ENCODE measurements around the gene RALGAPA2.

The RALGAPA2 gene

GRCh38 chr20:20399531-20400500, 312.6 kb downstream of the RALGAPA2 start:
- no peak for DNase-seq (ENCODE audit: low spot score)

DNA sequence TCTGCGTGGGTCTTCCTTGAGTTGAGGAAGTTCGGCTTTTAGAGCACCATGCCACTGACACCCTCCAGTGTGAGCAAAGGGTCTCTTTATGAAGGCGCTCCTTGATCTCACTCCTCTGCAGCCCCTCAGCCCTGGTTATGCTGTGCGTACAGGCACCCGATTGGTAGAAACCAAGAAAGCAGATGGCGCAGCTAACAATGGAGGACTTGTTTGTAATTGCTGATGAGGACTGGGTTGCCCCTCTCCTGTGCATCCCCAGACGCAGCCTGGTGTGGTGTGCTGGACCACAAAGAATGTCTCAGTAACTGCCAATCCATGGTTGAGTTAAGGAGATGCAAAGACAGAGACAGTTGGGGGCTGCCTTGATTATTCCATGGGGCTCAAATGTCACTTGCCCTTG, 314.3 kb downstream of the RALGAPA2 start:
- DNase-seq (ENCODE audit: low spot score) = peak; percentile 19

- DNase-seq (ENCODE audit: low spot score) = no peak
These were observed 315.6 kb downstream of the RALGAPA2 start for GRCh38 chr20:20396794-20397193.

DNA sequence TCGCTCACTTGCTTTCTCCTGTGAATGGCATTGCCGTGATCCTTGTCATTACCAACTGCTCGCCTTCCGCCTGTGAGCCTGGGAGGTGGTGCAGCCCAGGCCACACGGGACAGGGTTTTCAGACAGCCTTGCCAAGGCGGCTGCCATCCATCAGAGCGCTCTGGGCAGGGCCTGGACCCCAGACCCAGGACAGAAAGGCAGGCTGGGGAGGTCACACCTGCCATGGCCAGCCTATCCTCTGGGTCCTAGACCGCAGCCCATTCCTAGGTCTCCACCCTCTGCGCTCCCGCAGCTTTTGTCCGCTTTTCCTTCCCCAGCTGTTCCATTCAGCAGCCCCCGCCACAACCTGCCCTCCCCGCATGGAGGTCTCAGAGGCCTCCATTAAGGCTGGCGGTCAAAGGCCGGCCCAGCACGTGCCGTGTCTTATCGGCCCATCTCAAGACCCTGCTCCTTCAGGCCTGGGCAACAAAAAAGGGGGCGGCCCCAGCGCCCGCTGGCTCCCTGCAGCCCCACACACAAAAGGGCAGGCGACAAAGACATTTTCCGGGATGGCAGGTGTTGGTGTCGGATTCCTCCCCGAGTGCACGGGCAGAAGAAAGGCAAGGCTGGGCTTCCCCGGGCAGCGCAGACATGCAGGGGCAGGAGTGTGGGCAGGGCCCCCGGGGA, 316.4 kb downstream of the RALGAPA2 start:
- no peak for DNase-seq (ENCODE audit: low spot score)

GRCh38 chr20:20395087-20395486, 317.4 kb downstream of the RALGAPA2 start:
- DNase-seq (ENCODE audit: low spot score) = no peak

GRCh38 chr20:20393207-20394120, 319.0 kb downstream of the RALGAPA2 start:
- DNase-seq (ENCODE audit: low spot score) = no peak

- no peak for DNase-seq (ENCODE audit: low spot score)
These were observed 320.7 kb downstream of the RALGAPA2 start for GRCh38 chr20:20391766-20392165.

DNA sequence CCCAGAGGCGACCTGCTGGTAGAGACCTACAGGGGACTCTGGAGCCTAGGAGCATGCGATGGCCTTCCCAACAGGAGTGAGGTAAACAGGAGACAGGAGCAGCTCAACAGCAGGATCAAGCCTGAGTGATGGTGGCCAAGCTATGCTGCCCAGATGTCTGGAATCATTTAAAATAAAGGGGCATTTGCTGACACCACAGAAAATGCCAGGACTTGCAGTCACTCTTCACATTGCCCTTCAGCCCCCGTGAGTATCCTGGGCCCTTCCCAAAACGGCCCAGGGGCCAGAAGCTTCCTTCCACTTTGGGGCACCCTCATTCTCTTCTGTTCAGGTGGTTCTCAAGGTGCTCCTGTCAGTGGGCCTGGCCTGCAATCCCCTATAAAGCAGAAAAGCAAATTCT, 321.3 kb downstream of the RALGAPA2 start:
- no peak for DNase-seq (ENCODE audit: low spot score)

GRCh38 chr20:20390393-20390792, 322.1 kb downstream of the RALGAPA2 start:
- DNase-seq (ENCODE audit: low spot score) = no peak

DNA sequence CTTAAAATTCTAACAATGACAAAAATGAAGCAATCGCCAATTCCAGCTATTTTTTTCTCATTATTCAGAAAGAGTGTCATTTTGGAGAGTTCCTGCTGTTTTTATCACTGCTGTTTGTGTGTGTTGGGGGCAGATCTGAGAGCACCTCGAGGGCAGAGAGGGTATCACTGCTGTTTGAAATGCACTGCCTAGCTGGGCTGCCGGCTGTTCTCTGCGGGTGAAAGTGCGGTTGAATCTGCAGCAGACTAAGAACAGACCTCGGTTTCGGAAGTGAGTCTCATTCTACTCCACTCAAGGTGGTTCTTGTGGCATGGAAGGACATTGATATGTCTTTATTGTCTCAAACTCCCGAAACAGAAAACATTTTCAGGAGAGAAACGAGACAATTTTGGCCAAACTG, 326.3 kb downstream of the RALGAPA2 start:
- DNase-seq (ENCODE audit: low spot score) = no peak

DNA sequence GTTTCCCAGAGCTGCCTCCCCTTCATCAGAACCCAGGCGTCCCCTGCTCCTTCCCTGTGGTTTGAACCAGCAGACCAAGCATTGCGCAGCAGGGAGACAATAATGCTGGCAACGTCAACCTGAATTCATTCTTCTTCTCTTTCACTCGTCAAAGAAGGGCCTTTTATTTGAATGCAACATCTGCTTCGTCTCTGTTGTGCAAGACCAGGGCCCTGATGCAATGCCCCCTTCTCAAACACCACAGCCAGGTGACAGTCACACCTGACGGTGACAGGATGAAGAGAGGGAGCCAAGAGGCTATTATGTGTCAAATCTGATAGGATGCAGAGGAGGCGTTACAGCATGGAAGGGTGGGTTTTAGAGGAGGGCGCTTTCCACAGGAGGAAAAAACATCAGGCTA, 336.6 kb downstream of the RALGAPA2 start:
- DNase-seq (ENCODE audit: low spot score) = no peak

- no peak for DNase-seq (ENCODE audit: low spot score)
These were observed 339.3 kb downstream of the RALGAPA2 start for GRCh38 chr20:20373091-20373571.

DNA sequence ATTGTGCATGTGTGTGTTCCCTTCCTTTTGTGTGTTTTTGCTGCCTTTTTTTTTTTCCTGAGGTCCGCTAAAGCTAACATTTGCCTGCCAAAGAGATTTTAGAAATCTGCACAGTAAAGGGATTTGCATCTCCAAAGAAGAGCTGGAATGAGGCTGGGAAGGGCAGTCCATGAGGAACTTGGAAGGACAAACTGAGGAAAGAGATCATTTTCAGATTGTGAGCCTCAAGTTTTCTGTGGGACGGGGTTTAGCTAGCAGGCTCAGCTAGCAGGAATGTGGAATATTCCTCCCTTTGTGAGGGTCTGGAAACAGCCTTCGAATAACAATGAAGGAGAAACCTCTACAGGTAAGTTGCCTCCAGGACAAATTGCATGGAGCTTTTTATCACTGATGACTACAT, 340.8 kb downstream of the RALGAPA2 start:
- no peak for DNase-seq (ENCODE audit: low spot score)

- DNase-seq (ENCODE audit: low spot score) = no peak
These were observed 341.4 kb downstream of the RALGAPA2 start for GRCh38 chr20:20371083-20371482.

DNA sequence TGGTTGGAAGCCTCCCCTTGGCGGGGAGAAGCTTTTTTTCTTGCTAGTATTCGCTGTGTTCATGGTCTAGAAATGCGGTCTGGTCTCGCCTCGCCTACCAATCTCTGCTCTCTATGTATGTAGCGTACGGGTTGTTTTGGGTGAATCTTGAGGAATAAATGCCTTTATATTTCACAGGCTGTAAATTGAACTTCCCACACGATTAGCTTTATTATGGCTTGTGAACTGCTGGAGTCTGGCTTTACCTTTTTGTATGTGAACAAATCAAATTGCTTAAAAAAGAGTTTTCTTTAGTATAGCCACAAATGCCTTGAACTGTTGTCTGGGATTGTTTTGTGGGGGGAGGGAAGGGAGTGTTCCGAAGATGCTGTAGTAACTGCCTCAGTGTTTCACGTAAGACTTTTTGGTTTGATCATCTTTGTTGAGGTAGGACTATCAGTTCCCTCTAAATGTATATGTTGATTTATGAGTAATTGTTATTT, 342.3 kb downstream of the RALGAPA2 start:
- no peak for DNase-seq (ENCODE audit: low spot score)

- DNase-seq (ENCODE audit: low spot score) = no peak
These were observed 343.0 kb downstream of the RALGAPA2 start for GRCh38 chr20:20369250-20370093.

- no peak for DNase-seq (ENCODE audit: low spot score)
These were observed 343.8 kb downstream of the RALGAPA2 start for GRCh38 chr20:20368418-20369249.

GRCh38 chr20:20367575-20368417, 344.6 kb downstream of the RALGAPA2 start, which contains the start of gene INSM1:
TSS of gene INSM1 (plus strand) at chr20:20368104. CDS start at chr20:20368268, 164 bp downstream.
- peak; percentile 64 for DNase-seq (ENCODE audit: low spot score)
